ENCODE data around the gene PPIA.
"Not testable (repeated sequence)": the region's sequence is repeated elsewhere in the genome, so short reads cannot be mapped to it uniquely, and the experiment has no call there.

Gene PPIA

DNA sequence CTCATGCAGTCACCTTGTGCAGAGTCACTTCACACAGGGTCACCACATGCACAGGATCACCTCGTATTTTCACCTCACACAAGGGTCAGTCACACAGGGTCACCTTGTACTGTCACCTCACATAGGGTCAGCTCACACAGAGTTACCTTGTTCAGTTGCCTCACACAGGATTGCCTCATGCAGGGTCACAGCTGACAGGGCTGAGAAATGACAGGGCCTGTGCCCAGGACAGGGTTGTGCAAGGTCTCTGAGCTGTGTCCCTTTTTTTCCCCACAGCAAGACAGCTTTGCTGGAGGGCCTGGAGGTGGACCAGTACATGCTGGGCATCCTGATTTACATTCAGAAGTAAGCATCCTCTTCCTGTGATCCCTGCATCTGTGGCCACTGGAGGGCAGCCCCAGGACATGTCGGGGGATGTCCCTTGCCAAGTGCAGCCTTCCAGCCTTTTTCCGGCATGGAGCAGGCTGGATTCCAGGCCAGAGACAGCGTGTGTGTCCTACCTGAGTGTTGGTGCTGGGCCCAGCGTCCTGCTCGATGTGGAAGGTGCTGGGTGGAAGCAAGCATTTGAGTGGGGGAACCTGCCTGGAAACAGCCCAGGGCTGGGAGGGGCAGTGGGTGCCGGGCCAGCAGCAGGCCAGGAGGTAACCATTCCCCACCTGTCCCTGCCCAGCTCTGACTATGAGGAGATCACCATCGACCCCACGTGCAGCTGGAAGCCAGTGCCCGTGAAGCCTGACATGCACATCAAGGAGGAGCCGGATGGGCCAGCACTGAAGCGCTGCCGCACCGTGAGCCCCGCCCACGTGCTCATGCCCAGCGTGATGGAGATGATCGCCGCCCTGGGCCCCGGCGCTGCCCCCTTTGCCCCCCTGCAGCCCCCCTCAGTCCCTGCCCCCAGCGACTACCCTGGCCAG, 31.6 kb upstream of the PPIA start:
- no peak for DNase-seq

DNA sequence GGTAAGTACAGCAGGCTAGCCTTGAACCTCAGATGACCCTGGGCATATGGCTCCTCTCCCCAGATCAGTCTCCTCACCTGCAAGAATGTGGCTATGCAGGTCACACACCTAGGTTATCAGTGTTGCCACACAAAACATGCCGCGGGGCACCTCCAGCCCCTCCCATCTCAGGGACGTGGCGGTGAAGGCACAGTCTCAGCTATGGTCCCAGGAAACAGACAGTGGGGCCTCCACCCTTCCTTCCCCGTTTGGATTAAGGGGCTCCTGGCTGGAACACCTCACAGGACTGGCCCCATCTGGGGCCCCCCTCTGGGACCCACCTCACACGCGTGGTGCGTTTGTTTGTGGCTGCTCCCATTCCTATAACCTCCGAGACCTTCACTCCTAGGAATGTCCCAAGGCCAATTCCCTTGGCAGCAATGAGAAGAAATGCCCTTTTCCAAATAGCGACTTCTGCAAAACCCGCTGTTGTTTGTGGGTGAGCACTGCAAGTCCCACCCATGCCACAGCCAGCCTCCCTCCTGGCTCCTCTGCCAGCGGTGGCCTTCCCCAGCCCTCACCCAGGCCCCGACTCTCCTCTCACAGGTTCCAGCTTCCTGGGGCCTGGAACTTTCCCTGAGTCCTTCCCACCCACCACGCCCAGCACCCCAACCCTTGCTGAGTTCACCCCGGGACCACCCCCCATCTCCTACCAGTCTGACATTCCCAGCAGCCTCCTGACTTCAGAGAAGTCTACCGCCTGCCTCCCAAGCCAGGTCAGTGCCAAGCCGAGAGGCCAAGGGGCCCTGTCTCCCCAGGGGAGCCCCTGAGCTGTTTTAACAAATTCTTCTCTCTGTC, 30.7 kb upstream of the PPIA start:
- no peak for DNase-seq

DNA sequence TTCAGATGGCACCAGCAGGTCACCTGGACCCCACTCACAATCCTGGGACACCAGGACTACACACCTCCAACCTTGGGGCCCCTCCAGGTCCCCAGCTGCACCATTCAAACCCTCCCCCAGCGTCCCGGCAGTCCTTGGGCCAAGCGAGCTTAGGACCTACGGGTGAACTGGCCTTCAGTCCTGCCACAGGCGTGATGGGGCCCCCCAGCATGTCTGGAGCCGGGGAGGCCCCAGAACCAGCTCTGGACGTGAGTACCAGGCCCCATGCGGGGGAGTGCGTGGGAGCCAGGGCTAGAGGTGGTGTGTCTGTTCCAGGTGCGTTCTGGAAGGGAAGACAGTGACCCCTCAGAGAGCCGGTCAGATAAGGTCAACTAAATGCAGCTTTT, 30.1 kb upstream of the PPIA start:
- no peak for DNase-seq

DNA sequence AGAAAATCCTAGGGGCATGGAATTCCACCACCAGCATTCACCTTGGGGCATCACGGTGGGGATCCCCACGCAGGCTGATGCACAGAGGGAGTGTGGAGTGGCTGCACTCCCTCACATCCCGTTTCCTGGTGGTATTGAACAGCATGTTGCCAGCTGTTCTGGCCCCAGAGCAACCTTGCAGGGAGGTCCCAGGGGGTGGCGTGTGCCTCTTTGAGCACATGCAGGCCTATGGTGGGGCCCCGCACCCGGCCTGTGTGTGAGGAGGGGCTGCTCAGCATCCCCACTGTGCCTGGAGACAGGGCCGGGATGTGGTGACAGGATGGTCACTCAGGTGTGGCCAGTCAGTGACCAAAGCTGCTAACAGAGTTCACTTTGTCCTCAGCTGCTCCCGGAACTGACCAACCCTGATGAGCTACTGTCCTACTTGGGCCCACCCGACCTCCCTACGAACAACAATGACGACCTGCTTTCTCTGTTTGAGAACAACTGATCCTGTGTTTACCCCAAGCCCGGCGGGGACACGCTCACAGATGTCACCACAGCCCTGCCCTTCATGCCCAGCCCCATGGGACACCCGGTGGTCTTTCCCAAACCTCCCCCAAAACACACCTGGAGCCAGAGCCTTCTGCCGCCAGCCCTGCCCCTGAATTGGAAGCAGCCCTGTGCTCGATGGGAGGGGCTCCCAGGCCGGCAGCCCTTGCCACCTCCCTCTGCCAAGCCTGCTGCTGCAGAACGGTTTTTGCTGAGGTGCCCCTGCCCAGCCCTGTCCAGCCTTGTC, 29.2 kb upstream of the PPIA start:
- DNase-seq: no peak

DNA sequence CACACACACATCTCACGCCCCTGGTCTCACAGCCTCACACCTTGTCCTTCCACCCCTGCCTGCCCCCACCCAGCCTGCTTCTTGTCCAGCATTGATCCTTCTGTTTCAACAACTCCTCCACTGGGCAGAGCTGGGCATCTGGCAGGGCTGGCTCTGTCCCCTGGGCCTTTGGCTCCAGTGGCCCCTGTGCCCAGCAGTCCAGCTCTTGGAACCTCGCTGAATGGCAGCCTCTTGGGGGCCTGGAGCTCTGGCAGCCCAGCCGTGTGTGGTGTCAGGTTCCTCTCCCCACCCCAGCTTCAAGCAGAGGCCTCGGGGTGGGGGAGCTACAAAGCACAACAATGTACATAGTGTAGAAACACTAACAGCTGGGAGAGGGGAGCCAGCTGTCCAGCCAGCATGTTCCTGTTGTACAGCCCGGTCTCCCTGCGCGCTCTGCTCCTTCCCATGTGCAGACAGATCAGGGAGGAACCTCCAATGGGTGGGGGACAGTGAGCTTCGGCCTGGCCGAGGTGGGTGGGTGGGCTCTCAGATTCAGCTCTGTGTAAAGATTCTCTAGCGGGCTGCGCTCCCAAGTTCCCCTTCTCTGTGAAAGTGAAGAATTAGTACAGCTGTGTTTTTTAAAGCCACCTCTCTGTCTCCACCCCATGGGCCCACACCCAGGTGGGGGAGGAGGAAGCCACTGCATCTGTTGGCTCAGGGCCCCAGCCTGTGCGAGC, 28.4 kb upstream of the PPIA start:
- peak in 1 of 2 donors; percentile 22 for DNase-seq

DNA sequence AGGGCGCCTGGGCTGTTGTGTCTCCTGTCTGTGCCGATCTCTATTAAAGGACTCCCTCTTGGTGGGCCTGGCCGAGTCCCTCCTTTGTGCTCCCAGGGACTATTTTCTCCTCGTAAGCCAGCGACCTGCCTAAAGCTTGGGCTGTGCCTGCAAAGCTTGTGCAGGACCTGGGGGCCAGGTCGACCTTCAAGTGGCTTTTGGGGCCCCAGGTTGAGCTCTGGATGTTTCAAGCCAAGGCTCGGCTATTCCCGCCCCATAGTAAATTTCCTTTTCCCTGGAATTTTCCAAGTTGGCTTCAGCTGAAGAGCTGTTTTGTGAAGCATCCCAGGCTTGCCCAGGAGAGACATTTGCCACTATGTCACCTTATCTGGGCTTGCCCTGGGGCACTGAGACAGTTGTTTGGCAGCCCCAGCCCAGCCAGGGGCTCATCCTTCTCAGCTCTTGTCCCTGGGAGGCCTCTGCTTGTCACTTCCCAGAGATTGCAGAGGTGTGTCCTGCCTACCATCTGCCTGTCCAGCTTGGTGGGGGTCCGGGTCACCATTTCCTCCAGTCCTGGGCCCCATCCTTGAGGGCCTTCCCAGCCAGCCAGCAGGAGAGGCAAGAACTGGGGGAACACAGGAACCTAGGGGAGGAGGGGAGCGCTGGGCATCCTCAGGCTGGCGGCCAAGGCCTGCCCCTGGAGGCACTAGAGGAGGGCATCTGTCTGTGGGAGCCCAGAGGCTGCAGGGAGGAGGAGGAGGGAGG, 27.7 kb upstream of the PPIA start:
- no peak for DNase-seq

DNA sequence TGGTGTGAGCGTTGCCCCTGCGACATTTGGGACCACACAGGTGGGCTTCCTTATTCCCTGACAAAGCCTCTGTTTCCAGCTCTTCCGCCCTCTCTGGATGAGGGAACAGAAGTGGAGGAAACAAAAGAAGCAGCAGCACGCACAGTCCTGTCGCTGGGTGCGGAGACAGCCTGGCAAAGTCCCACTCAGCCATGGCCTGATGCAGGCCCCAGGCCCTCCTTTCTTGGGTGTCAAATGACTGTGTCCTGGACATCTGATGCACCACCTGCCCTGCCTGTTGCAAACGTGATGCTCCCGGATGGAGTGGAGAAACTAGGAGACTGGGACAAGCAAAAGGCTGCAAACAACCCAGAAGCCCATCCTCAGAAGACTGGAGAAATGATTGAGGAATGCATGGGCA, 27.1 kb upstream of the PPIA start:
- DNase-seq: no peak

DNA sequence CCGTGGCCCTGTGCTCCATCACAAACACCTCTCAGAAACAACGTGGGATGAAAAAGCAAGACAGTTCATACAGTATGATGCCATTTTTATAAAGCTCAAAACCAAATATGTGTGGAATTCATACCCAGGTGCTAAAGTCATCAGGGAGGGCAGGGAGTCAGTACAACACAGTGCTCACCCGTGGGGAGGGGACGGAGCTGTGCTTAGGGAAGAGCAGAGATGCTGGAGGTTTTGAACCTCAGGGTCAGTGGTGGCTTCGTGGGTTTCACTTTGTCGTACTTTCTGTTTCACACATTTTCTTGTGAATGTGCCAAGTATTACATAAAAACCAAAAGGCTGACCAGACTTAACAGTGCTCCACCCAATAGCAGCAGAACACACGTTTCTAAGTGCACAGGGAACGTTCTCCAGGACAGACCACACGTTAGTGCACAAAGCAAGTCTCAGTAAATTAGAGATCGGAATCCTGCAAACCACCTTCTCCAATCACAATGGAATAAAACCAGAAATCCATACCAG, 26.6 kb upstream of the PPIA start:
- DNase-seq: no peak

DNA sequence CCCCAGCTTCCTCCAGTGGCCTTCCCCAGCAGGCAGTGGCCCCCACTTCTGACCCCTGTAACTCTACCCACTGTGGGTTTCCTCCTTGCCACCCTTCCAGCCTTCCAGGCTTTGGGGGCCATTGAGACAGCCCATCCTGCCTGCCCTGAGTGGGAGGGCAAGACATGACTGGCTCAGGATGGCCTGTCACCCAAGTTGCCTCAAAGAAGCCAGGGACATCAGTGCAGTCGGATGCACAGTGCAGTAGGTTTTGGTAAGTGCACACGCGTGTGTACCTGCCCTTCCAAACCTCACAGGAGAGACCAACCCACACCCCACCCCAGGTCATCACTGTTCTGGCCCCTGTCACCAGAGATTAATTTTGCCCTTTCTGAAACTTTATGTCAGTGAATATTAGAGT, 25.1 kb upstream of the PPIA start:
- no peak for DNase-seq

DNA sequence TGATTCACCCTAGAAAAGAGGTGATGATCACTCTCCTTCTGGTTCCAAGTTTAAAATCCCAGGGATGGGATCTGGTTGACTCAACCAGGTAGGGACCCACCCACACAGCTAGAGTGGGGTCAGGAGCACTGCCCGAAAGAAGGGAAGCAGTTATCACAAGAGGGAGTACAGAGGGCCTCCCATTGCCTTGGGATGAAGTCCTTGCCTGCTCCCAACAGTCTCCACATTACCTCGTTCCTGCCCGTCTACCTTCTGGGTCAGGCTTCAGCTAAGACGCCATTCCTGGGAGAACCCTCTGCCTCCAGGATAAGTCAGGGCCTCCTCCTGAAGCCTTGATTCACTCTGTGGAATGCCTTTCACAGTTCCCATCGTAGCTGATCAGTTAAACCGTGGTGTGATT, 24.0 kb upstream of the PPIA start:
- no peak for DNase-seq

DNA sequence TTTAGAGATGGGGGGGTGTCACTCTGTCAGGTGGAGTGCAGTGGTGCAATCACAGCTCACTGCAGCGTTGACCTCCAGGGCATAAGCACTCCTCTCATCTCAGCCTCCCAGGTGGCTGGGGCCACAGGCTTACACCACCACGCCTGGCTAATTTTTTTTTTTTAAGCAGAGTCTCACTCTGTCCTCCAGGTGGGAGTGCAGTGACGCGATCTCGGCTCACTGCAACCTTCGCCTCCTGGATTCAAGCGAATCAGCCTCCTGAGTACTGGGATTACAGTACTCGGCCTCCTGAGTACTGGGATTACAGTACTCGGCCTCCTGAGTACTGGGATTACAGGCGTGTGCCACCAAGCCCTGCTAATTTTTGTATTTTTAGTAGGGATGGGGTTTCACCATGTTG, 23.6 kb upstream of the PPIA start:
- no peak for DNase-seq

DNA sequence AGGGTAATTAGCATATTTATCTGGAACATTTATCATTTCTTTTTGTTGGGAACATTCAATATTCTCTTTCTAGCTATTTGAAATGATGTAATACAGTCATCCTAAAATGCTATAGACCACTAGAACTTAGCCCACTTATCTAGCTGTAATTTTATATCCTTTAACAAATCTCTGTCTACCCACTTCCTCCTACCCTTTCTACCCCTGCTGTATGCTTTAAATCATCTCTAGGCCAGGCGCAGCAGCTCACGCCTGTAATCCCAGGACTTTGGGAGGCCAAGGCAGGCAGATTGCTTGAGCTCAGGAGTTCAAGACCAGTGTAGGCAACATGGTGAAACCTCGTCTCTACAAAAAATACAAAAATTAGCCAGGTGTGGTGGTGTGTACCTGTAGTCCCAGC, 22.0 kb upstream of the PPIA start:
- DNase-seq: not testable (repeated sequence)

DNA sequence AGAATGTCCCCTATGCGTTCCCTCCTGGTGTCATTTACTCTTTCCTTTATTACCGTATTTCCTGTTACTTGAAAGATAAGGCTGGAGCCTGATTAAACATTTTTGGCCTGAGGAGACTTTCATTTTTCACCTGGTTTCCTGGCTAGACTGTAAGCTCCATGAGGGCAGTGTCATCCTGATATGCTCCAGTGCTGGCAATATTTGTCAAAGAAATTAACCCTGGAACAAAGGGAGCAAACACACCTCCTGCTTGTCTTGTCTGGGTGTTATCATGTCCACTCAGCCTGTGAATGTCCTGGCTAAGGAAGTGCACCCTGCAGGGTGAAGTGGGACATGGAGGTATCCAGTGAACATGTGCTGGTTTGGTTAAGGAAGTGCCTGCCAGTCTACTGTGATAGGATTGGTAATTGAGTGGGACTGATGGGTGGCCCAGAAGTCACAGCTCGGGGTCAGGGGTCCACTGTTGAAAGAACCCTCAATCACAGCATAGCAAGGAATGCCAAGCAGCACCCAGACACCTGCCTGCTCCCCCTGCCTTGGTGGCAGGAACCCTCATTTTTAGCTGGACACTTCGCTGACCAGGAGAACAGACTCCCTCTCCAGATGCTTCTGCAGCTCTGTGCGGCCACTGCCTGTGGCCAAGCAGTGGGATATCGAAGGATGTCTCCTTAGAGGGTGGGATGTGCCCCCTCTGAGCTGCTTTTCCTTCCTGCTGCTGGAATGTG, 20.9 kb upstream of the PPIA start:
- DNase-seq: no peak

DNA sequence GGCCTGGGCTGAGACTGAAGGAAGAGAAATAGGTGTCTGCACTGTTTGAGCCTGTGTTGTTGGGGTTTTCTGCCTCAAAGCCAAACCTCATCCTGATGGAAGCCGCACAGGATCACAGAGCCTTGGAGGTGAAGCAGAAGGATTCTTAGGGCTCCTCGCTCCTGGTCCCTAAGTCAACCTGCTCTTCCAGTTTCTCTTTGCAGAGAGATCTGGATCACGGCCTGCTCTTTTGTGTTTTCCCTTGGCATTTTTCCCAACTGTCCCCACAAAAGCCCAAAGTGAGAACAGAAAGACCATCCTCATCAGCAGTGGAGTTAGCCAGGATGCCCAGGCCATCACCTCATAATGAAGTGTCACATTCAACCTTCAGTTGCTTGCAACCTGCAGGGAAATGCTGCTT, 20.3 kb upstream of the PPIA start:
- no peak for DNase-seq

DNA sequence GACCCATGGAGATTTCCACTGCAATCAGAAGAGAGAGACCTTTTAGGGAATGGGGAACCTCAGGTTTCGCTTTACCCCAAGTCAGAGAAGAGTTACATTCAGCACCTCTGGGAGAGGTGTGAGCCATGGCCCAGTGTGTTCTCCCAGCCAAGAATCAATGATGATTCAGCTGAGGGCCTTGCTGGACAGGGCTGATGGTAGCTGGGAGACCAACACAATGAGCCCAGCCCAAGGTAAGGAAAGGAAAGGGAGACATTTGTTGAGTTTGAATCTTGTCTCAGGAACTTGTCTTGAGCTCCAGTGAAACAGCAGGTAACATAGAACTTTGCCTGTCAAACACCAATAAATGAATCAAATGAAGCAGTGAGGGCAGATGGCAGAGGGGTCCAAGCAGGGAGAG, 14.0 kb upstream of the PPIA start:
- DNase-seq: no peak

DNA sequence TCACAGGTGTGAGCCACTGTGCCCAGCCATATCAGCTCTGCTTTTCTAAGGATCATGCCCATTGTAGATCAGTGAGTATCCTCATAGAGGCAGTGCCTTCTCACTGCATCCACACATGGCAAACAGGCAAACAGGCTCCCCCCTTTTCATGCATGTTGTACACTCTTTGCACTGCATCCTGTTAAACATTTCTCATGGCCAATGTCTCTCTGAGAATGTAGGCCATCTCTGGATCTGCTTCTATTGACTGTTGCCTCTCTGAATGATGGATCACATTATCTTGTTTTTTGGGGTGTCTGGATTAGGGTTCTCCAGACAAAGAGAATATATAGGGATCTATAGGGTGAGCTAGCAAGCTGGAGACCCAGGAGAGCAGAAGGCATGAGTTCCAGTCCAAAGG, 13.1 kb upstream of the PPIA start:
- DNase-seq: no peak

DNA sequence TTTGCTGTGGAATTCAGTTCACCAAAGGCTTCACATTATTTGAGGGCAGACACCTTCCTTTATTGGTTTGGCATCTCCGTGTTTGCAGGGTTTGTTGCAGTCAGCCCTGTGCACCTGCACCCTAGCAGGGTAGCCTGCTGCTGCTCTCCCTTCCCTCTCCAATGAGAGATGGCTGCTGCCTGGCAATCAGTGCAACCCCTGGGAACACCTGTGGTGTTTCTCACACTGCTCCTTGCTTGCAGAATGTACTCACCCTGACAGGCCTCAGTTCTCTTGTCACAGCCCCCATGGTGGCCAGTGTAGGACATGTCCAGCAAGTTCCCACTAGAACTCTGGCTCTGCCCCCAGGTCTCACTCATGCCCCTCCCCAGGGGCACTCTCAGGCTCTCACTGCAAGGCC, 12.1 kb upstream of the PPIA start:
- DNase-seq: no peak

DNA sequence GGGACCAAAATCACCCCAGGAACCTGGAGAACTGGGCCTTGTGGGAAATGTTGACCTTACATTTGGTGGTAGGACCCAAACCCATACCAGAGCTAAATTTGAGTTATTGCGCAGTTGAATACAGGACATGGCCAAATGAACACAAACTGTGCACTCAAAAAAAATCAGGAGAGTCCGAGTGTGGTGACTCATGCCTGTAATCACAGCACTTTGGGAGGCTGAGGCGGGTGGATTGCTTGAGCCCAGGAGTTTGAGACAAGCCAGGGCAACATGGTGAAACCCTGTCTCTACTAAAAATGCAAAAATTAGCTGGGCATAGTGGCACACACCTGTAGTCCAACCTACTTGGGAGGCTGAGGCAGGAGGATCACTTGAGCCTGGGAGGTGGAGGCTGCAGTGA, 11.3 kb upstream of the PPIA start:
- not testable (repeated sequence) for DNase-seq

DNA sequence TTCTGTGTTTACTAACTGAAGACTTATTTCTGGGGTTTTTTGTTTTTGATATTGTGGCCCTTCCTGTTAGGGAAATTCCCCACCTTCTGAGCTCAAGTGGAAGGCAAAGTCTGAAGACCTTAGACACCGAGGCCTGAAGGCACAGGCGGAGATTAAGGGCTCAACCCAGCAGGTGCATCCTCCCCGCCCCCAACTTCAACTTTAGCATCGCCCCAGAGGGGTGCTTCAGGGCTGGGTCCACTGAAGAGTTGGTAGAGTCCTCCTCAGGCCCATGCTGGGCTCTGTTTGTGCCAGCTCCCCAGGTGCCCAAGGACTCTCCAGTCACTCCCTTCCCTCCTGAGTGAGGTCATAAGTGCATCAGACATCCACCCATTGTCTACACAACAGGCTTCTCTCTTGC, 9.4 kb upstream of the PPIA start:
- no peak for DNase-seq

DNA sequence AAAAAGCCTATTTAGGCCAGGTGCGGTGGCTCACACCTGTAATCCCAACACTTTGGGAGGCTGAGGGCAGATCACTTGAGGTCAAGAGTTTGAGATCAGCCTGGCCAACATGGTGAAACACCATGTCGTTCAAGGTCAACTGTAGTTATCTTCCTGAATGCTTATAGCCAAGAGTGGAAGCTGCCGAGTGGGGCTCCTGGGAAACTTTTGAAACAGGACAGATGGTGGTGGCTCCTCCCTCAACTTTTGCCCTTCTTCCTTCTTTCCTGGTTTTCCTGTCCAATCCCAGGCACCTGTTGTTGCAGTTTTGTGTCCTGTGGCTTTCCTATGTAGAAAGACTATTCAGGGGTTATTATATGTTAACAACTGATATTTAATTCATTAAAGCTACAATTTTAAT, 8.7 kb upstream of the PPIA start:
- no peak for DNase-seq

DNA sequence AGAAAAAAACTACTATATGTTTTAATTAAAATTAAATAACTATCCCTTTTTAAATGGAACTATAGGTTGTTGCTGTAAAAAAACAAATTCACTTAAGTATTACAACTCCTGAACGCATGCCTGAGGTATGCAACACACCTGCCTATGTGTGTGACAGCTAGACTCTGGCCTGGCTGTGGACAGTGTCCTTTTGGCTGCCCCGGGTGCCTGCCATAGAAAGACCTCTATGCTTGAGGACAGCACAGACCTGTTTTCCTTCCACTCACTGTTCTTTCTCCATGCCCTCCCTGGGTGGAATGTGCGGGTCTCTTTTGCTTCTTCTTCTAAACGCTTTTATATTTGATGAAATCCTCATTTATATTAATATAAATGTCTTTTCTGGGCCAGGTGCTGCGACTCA, 6.5 kb upstream of the PPIA start:
- DNase-seq: no peak
